ENCODE data around the gene XKRX.

Gene XKRX

GRCh38 chrX:100928660-100929613 lies at the start of gene XKRX:
Gene XKRX, minus strand, starts transcription at chrX:100928917. Its CDS starts 613 bp downstream, at chrX:100928304.
- peak in 1 of 2 donors; percentile 12 for DNase-seq

GRCh38 chrX:100976211-100976610 lies 47.5 kb upstream of the XKRX start:
- no peak for DNase-seq

GRCh38 chrX:100975212-100975611 lies 46.5 kb upstream of the XKRX start:
- no peak for DNase-seq

- DNase-seq = no peak
These were observed 44.7 kb upstream of the XKRX start for GRCh38 chrX:100973411-100973810.

- DNase-seq = no peak
These were observed 41.2 kb upstream of the XKRX start for GRCh38 chrX:100969936-100970335.

- DNase-seq = no peak
These were observed 40.7 kb upstream of the XKRX start, which contains the start of gene ARL13A for GRCh38 chrX:100969408-100969807. Gene ARL13A, plus strand, starts transcription at chrX:100969708. Its CDS starts 3,982 bp downstream, at chrX:100973690.

- no peak for DNase-seq
These were observed 35.6 kb upstream of the XKRX start for GRCh38 chrX:100964362-100964761.

- no peak for DNase-seq
These were observed 34.1 kb upstream of the XKRX start for GRCh38 chrX:100962811-100963210.

GRCh38 chrX:100948557-100948956 lies 19.8 kb upstream of the XKRX start:
- DNase-seq = no peak

- no peak for DNase-seq
These were observed 17.7 kb upstream of the XKRX start for GRCh38 chrX:100946299-100946927.

GRCh38 chrX:100944601-100945000 lies 15.9 kb upstream of the XKRX start:
- DNase-seq = no peak

GRCh38 chrX:100939333-100939732 lies 10.6 kb upstream of the XKRX start:
- no peak for DNase-seq

- no peak for DNase-seq
These were observed 7.0 kb upstream of the XKRX start for GRCh38 chrX:100935767-100936166.

GRCh38 chrX:100931925-100932285 lies 3.2 kb upstream of the XKRX start:
- no peak for DNase-seq

- no peak for DNase-seq
These were observed 2.7 kb upstream of the XKRX start for GRCh38 chrX:100931218-100931924.

GRCh38 chrX:100926453-100926852 lies 2.3 kb downstream of the XKRX start:
- DNase-seq = no peak

GRCh38 chrX:100924375-100924774 lies 4.3 kb downstream of the XKRX start:
- DNase-seq = no peak

- DNase-seq = no peak
These were observed 13.2 kb downstream of the XKRX start for GRCh38 chrX:100915562-100915961.

- DNase-seq = no peak
These were observed 15.6 kb downstream of the XKRX start for GRCh38 chrX:100913111-100913510.

GRCh38 chrX:100911731-100912130 lies 17.0 kb downstream of the XKRX start:
- no peak for DNase-seq

GRCh38 chrX:100905620-100906019 lies 23.1 kb downstream of the XKRX start:
- DNase-seq = no peak

- no peak for DNase-seq
These were observed 24.3 kb downstream of the XKRX start for GRCh38 chrX:100904433-100904832.

GRCh38 chrX:100895365-100896075 lies 33.2 kb downstream of the XKRX start:
- DNase-seq = peak in 1 of 2 donors; percentile 2
